Smooth muscle cell (in vitro differentiated cells): ENCODE data around the gene ATF5. TPM values are rescaled to one million over a fixed set of nuclear protein-coding genes. Genes with fewer than 3 reads are reported as not detected.

ENCODE experiments used
- DNase-seq: peaks from one replicate; lab custom pipeline; 2025; ENCODE audit not compliant: unreplicated experiment; lab: John Stamatoyannopoulos, UW
- H2AFZ ChIP-seq: fragments of 200-600 bp; sonication (generic); 2 replicates; pipeline ENCODE4 v1.6.0; 2016; ENCODE audit warnings: antibody characterized with exemption, low read depth, mild to moderate bottlenecking
- H3F3A ChIP-seq: fragments of 200-600 bp; sonication (generic); 2 replicates; pipeline ENCODE4 v1.6.0; 2017; ENCODE audit warnings: antibody characterized with exemption, low read depth
- H3K27ac ChIP-seq: fragments of 200-600 bp; sonication (generic); 2 replicates; pipeline ENCODE4 v1.5.1; 2016; ENCODE audit warnings: low read depth, mild to moderate bottlenecking
- H3K27me3 ChIP-seq: fragments of 200-600 bp; sonication (generic); 2 replicates; pipeline ENCODE4 v1.6.1; 2016; ENCODE audit warnings: low read depth, mild to moderate bottlenecking
- H3K36me3 ChIP-seq: fragments of 200-600 bp; sonication (generic); 2 replicates; pipeline ENCODE4 v1.5.1; 2016; ENCODE audit warnings: low read depth
- H3K4me1 ChIP-seq: fragments of 200-600 bp; sonication (generic); 2 replicates; pipeline ENCODE4 v1.5.1; 2016; ENCODE audit warnings: low read depth
- H3K4me2 ChIP-seq: fragments of 200-600 bp; sonication (generic); 2 replicates; pipeline ENCODE4 v1.6.0; 2016; ENCODE audit warnings: mild to moderate bottlenecking
- H3K4me3 ChIP-seq: fragments of 200-600 bp; sonication (generic); 2 replicates; pipeline ENCODE4 v1.5.1; 2016; ENCODE audit warnings: mild to moderate bottlenecking
- H3K79me2 ChIP-seq: fragments of 200-600 bp; sonication (generic); 2 replicates; pipeline ENCODE4 v1.6.0; 2016; ENCODE audit warnings: low read depth, mild to moderate bottlenecking
- H3K9ac ChIP-seq: fragments of 200-600 bp; sonication (generic); 2 replicates; pipeline ENCODE4 v1.6.0; 2016; ENCODE audit warnings: low read depth
- H3K9me3 ChIP-seq: fragments of 200-600 bp; sonication (generic); replicated peaks from 2 replicates; pipeline ENCODE4 v1.5.1; 2016; ENCODE audit warnings: low read depth
- H4K20me1 ChIP-seq: fragments of 200-600 bp; sonication (generic); 2 replicates; pipeline ENCODE4 v1.6.0; 2016; ENCODE audit warnings: low read depth
- WGBS: methylation state at CpG from one replicate; pipeline ENCODE4 v1.1.7; 2016; ENCODE audit warnings: low lambda C conversion rate; 5-methylcytosine and 5-hydroxymethylcytosine counted together
- polyA plus RNA-seq: library from polyadenylated mRNA; unstranded; fragments of >200 nt; fragmentation: Nextera tagmentation; extraction: Ambion mirVana; gene quantifications from 2 replicates; pipeline ENCODE4 v1.2.1, GENCODE V29; 2016
- total RNA-seq: library from RNA; depleted of rRNA; stranded (reverse); fragments of >200 nt; gene quantifications from 2 replicates; pipeline ENCODE4 v1.2.3, GENCODE V29; 2014
- TF ChIP-seq, protein P1 (sequence below): fragments of 200-600 bp; sonication (generic); IDR thresholded peaks from 2 replicates; pipeline ENCODE4 v1.5.1; 2017; ENCODE audit warnings: borderline replicate concordance, mild to moderate bottlenecking, antibody characterized with exemption; ENCODE audit not compliant: insufficient read depth, poor library complexity, severe bottlenecking

The ATF5 gene
- total and polyA plus RNA-seq, 2 experiments from 2014 or later = 5.0 to 10.1 TPM

DNA sequence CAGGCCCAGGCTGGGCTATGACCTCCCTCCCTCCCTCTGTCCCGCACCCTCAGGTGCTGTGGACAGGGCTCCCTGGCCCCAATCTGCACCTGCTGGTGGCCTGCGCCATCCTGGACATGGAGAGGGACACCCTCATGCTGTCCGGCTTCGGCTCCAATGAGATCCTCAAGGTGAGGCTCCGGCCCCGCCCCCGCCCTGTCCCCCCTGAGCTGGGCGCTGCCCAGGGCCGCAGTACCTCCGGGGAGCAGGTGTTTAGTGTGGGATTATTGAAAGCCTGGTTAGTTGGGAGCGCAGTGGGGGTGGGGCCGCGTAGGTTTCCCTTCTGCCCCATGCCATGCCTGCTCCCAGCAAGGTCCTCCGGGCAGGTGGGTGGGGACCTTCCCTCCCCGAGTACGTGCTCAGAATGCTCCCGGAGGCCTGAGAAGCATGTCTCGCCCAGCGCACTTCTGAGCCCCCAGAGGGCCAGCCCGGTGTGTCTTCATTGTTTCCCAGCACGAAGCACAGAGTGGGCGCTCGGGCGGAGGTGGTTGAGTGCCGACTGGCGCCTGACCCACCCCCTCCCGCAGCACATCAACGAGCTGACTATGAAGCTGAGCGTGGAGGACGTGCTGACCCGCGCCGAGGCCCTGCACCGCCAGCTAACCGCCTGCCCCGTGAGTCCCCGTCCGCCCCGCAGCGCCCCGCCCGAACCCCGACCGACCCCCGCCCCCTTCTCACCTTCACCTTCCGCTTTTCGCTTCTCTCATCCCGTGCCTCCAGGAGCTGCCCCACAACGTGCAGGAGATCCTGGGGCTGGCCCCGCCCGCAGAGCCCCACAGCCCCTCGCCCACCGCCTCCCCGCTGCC is 41.1 kb upstream of the ATF5 start:
- H3K27me3 ChIP-seq = no peaks in the 10 kb centered on the region
- 95% methylated on average over 28 of the region's 54 CpGs for WGBS
- no peak overlapping the region for H3K4me3 ChIP-seq
- DNase-seq = no peak
- H3F3A ChIP-seq = no peaks in the 10 kb centered on the region
- no peak overlapping the region for H3K4me2 ChIP-seq
- no peak overlapping the region for H3K27ac ChIP-seq
- no peak overlapping the region for H2AFZ ChIP-seq
- H4K20me1 ChIP-seq = no peaks in the 10 kb centered on the region
- no peaks in the 10 kb centered on the region for H3K4me1 ChIP-seq
- TF ChIP-seq, protein P1, sequence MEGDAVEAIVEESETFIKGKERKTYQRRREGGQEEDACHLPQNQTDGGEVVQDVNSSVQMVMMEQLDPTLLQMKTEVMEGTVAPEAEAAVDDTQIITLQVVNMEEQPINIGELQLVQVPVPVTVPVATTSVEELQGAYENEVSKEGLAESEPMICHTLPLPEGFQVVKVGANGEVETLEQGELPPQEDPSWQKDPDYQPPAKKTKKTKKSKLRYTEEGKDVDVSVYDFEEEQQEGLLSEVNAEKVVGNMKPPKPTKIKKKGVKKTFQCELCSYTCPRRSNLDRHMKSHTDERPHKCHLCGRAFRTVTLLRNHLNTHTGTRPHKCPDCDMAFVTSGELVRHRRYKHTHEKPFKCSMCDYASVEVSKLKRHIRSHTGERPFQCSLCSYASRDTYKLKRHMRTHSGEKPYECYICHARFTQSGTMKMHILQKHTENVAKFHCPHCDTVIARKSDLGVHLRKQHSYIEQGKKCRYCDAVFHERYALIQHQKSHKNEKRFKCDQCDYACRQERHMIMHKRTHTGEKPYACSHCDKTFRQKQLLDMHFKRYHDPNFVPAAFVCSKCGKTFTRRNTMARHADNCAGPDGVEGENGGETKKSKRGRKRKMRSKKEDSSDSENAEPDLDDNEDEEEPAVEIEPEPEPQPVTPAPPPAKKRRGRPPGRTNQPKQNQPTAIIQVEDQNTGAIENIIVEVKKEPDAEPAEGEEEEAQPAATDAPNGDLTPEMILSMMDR = no peak
- H3K79me2 ChIP-seq = no peaks in the 10 kb centered on the region
- H3K36me3 ChIP-seq = peaks cover 5% of the 10 kb centered on the region
- H3K9ac ChIP-seq = no peak overlapping the region
- H3K9me3 ChIP-seq = no peaks in the 10 kb centered on the region

DNA sequence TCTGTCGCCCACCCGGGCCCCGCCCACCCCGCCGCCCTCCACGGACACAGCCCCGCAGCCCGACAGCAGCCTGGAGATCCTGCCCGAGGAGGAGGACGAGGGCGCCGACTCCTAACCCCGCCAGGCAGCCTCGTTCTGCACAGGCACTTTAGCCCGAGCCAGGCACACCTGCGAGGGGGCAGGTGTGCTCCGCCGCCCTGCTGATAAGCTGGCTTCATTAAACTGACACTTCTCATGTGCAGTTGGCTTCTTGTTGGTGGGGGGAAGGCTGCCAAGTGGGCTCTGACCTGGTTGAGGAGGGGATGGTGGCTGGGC is 40.5 kb upstream of the ATF5 start:
- Histone ChIP-seq H3K36me3 (no peaks in the 10 kb centered on the region), H3K27me3 (no peaks in the 10 kb centered on the region), H3K9ac (no peak overlapping the region), H3K79me2 (no peaks in the 10 kb centered on the region), H3K4me2 (no peak overlapping the region), H4K20me1 (no peaks in the 10 kb centered on the region), H3K9me3 (no peaks in the 10 kb centered on the region), H3F3A (no peaks in the 10 kb centered on the region), H2AFZ (no peak overlapping the region), H3K4me3 (no peak overlapping the region), H3K4me1 (no peaks in the 10 kb centered on the region), H3K27ac (no peak overlapping the region)
- no peak for DNase-seq
- TF ChIP-seq, protein P1 = no peak
- WGBS = 99% methylated on average over 10 of the region's 18 CpGs

DNA sequence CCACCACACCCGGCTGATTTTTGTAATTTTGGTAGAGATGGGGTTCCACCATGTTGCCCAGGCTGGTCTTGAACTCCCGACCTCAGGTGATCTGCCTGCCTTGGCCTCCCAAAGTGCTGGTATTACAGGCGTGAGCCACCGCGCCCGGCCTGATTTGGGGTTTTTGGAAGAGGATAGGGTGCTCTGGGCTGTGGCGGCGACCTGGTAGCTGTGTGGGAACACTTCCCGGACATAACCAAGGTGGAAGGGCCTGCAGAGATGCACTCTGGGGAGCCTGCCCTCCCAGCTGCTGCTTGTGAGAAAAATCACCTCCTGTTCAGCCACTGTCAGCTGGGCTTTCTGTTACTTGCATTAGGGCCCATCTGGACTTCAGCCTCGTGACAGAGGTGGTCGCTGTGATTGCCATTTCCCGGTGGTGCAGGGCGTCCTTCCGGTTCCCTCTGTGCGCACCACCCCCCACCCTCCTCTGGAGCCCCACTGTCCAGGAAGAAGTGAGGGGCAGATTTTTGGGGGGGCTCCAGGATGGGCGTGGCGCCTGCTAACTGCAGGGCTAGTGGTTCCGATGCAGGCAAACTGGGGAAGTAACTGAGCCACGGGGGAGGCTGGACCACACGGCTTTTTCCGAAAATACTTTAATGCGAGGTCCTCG is 39.8 kb upstream of the ATF5 start:
- H3K79me2 ChIP-seq = no peaks in the 10 kb centered on the region
- WGBS = 97% methylated on average over 23 of the region's 23 CpGs

More for the DNA sequence above, 39.8 kb upstream of the ATF5 start:
- Histone ChIP-seq H3K27ac (no peak overlapping the region), H3F3A (no peaks in the 10 kb centered on the region), H3K9ac (no peak overlapping the region), H3K4me2 (no peak overlapping the region), H2AFZ (no peak overlapping the region), H4K20me1 (no peaks in the 10 kb centered on the region), H3K4me3 (no peak overlapping the region), H3K36me3 (no peaks in the 10 kb centered on the region), H3K9me3 (no peaks in the 10 kb centered on the region), H3K4me1 (no peaks in the 10 kb centered on the region), H3K27me3 (no peaks in the 10 kb centered on the region)
- TF ChIP-seq, protein P1 = no peak
- no peak for DNase-seq
